Endothelial cell of umbilical vein (primary cell): Measurements from ENCODE around the gene SCN3B. TPM values are rescaled to one million over a fixed set of nuclear protein-coding genes. Genes with fewer than 3 reads are reported as not detected.
A peak's percentile ranks its signal among the peaks of the same experiment; 100 is the strongest.

ENCODE experiments used
- BruUV-seq: library from RNA; stranded (reverse); fragments of 400-500 nt; replicated peaks from 2 replicates; lab custom pipeline; 2021; lab: Mats Ljungman, UMichigan
- CTCF ChIA-PET: fragments of 300-600, 350-600 bp; sonication (Branson Sonifier 250); formaldehyde crosslinking; loops from one replicate; lab custom pipeline; 2021; ENCODE audit warnings: antibody characterized with exemption, inconsistent platforms; lab: Charles Lee
- POLR2A ChIA-PET: fragments of 300-600, 350-600 bp; sonication (Branson Sonifier 250); formaldehyde crosslinking; loops from one replicate; lab custom pipeline; 2021; ENCODE audit warnings: antibody characterized with exemption, inconsistent platforms; lab: Charles Lee
- DNase-seq: peaks from one replicate; pipeline ENCODE4 v3.0.0-alpha.2; 2011; ENCODE audit warnings: low read depth, low spot score
- FAIRE-seq: peaks from 2 replicates; lab custom pipeline; 2011; peaks lifted over from hg19 to GRCh38; lab: Jason Lieb, UNC
- H2AFZ ChIP-seq: 2 replicates; pipeline ENCODE4 v1.6.0; 2012; ENCODE audit warnings: low read depth, low read length, control low read depth, inconsistent platforms
- H3K27ac ChIP-seq: 2 replicates; pipeline ENCODE4 v1.5.1; 2011; ENCODE audit warnings: low read depth, mild to moderate bottlenecking, control low read depth, low read length, moderate library complexity; ENCODE audit not compliant: insufficient read depth
- H3K27me3 ChIP-seq, 2 experiments: 2 replicates each; pipeline versions ENCODE4 v1.6.0 to v1.6.1; 2011; ENCODE audit warnings: low read length in 2 of 2, mixed read lengths in 1 of 2; ENCODE audit not compliant: control insufficient read depth in 2 of 2, insufficient read depth in 2 of 2
- H3K36me3 ChIP-seq, 2 experiments: 2 replicates in 1 of 2; 3 replicates in 1 of 2; pipeline ENCODE4 v1.5.1; 2011; ENCODE audit warnings: low read length in 2 of 2, mild to moderate bottlenecking in 1 of 2, moderate library complexity in 1 of 2; ENCODE audit not compliant: control insufficient read depth in 2 of 2, insufficient read depth in 2 of 2; ENCODE audit errors: extremely low read depth in 1 of 2
- H3K4me1 ChIP-seq: 3 replicates; pipeline ENCODE4 v1.5.1; 2011; ENCODE audit warnings: mild to moderate bottlenecking, low read length; ENCODE audit not compliant: control insufficient read depth, insufficient read depth; ENCODE audit errors: extremely low read depth
- H3K4me2 ChIP-seq: 2 replicates; pipeline ENCODE4 v1.6.1; 2011; ENCODE audit warnings: low read length, control low read depth, mixed read lengths; ENCODE audit not compliant: insufficient read depth
- H3K4me3 ChIP-seq, 3 experiments: fragments of 200-600 bp in 1 of 3; sonication (generic), shearing (Covaris generic) in 1 of 3; replicated peaks in 1 of 3; 2 replicates each; pipeline ENCODE4 v1.5.1; 2011 to 2016; ENCODE audit warnings: control low read depth in 3 of 3, low read length in 3 of 3, mild to moderate bottlenecking in 2 of 3, inconsistent platforms in 1 of 3, low read depth in 1 of 3, moderate library complexity in 1 of 3; ENCODE audit not compliant: insufficient read depth in 1 of 3
- H3K79me2 ChIP-seq: 2 replicates; pipeline ENCODE4 v1.6.0; 2012; ENCODE audit warnings: low read length, inconsistent platforms; ENCODE audit not compliant: control insufficient read depth, insufficient read depth
- H3K9ac ChIP-seq: replicated peaks from 2 replicates; pipeline ENCODE3; 2011; ENCODE audit warnings: low read length, control low read depth; ENCODE audit not compliant: insufficient read depth; ENCODE audit errors: extremely low read depth
- H3K9me1 ChIP-seq: replicated peaks from 3 replicates; pipeline ENCODE4 v1.6.0; 2011; ENCODE audit warnings: mild to moderate bottlenecking, low read length; ENCODE audit not compliant: control insufficient read depth, insufficient read depth; ENCODE audit errors: extremely low read depth
- H3K9me3 ChIP-seq: replicated peaks from 2 replicates; pipeline ENCODE4 v1.5.1; 2012; ENCODE audit warnings: low read length, inconsistent platforms; ENCODE audit not compliant: control insufficient read depth, insufficient read depth
- H4K20me1 ChIP-seq: replicated peaks from 2 replicates; pipeline ENCODE3; 2011; ENCODE audit warnings: mild to moderate bottlenecking, low read length; ENCODE audit not compliant: control insufficient read depth, insufficient read depth; ENCODE audit errors: extremely low read depth
- CTCF ChIP-seq, 2 donors: IDR thresholded peaks; 1 replicate in 1 of 2; 2 replicates in 1 of 2; pipeline ENCODE4 v1.5.1; 2011; ENCODE audit warnings: low read length in 2 of 2, mild to moderate bottlenecking in 2 of 2, moderate library complexity in 2 of 2, control low read depth in 1 of 2, inconsistent platforms in 1 of 2, low read depth in 1 of 2; ENCODE audit not compliant: insufficient read depth in 1 of 2; ENCODE audit errors: extremely low read depth in 1 of 2
- EZH2 ChIP-seq: IDR thresholded peaks from 2 replicates; pipeline ENCODE4 v1.6.1; 2012; ENCODE audit warnings: borderline replicate concordance, low read depth, mild to moderate bottlenecking, moderate library complexity, low read length, inconsistent platforms; ENCODE audit not compliant: severe bottlenecking
- FOS ChIP-seq: IDR thresholded peaks from 2 replicates; pipeline ENCODE4 v1.6.1; 2011; ENCODE audit warnings: mild to moderate bottlenecking, low read length, moderate library complexity, borderline replicate concordance; ENCODE audit not compliant: insufficient read depth
- GATA2 ChIP-seq: IDR thresholded peaks from 2 replicates; pipeline ENCODE4 v1.7.0; 2011; ENCODE audit warnings: low read depth, mild to moderate bottlenecking, moderate library complexity, mixed read lengths, low read length; ENCODE audit not compliant: insufficient read length, insufficient read depth
- JUN ChIP-seq: IDR thresholded peaks from 2 replicates; pipeline ENCODE4 v1.6.1; 2011; ENCODE audit warnings: borderline replicate concordance, low read depth; ENCODE audit not compliant: insufficient read length, insufficient read depth
- MYC ChIP-seq: IDR thresholded peaks from one replicate; pipeline ENCODE4 v1.6.1; 2011; ENCODE audit warnings: mild to moderate bottlenecking, low read depth, low read length
- POLR2A ChIP-seq: IDR thresholded peaks from 2 replicates; pipeline ENCODE4 v1.6.1; 2012; ENCODE audit warnings: low read depth, mild to moderate bottlenecking, control low read depth, low read length
- POLR2AphosphoS5 ChIP-seq: IDR thresholded peaks from 2 replicates; pipeline ENCODE4 v1.6.1; 2012; ENCODE audit warnings: low read depth, mild to moderate bottlenecking, control low read depth, low read length, moderate library complexity; ENCODE audit not compliant: insufficient read depth
- dilution Hi-C: fragments of 300-500 bp; cut with MboI; formaldehyde crosslinking; loops from one replicate; pipeline ENCODE4 v1.15.0; 2019; ENCODE audit warnings: low sequenced_read_pairs; ENCODE audit not compliant: extremely low pct_ligation_motif_present
- intact Hi-C: fragments of 100-400 bp; cut with micrococcal nuclease; formaldehyde crosslinking; loops from one replicate; pipeline ENCODE4 v1.10.0; 2022
- polyA plus RNA-seq, 4 experiments: library from polyadenylated mRNA; depleted of rRNA in 3 of 4; stranded (reverse) in 3 of 4; unstranded in 1 of 4; fragments of >200 nt; gene quantifications; 2 replicates each; pipeline versions ENCODE4 v1.2.1 to v1.2.3, GENCODE V29; 2011 to 2012; ENCODE audit warnings: missing spikeins in 1 of 4
- total RNA-seq: library from RNA; stranded (reverse); gene quantifications from 2 replicates; pipeline ENCODE4 v1.2.3, GENCODE V29; 2021
- TF ChIP-seq, protein P1 (sequence below): IDR thresholded peaks from 2 replicates; pipeline ENCODE4 v1.6.1; 2011; ENCODE audit not compliant: insufficient read depth, insufficient read length

Gene SCN3B
- total and polyA plus RNA-seq, 2 donors (not counting 3 experiments of a cell fraction or from before 2014, with no cell fraction given), result 0.72 to 1.4 TPM

DNA sequence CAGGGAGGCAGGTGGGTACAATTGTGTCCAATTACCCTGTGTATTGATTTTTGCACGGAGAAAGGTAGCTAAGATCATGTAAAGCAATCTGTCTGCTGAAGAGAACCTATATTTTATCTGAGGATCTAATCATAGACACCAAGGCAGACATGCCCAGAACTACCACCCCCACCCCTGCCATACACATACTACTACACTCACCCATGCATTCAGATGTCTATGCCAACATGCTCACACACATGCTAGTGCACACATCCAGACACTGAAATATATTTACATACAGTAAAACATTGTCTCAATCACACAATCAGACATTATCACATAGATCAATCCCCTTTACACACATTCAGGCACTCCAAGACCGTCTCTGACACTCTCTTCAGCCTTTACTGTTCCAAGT, 1.8 kb downstream of the SCN3B start:
- intact Hi-C loops, result no loop called here
- TF ChIP-seq GATA2 (no peak), POLR2A (no peak), EZH2 (peak; percentile 6), JUN (no peak)
- BruUV-seq, result no TSS peak
- ChIA-PET CTCF (interaction anchor here (1.1 to 6.3 kb wide), 6 partner anchors 10 to 72 kb away, joined by 3 to 41 read pairs (median 6); no protein-coding TSS in a partner anchor), POLR2A (no interaction called here)
- DNase-seq (no peak), FAIRE-seq (no peak)
- Histone ChIP-seq H3K9ac (no peak overlapping the region), H3K9me1 (no peaks in the 10 kb centered on the region), H3K4me3 (no peak overlapping the region), H3K4me1 (peaks cover 6% of the 10 kb centered on the region), H3K36me3 (no peaks in the 10 kb centered on the region), H4K20me1 (no peaks in the 10 kb centered on the region), H3K27me3 (peaks cover 15 to 16% of the 10 kb centered on the region in 2 experiments), H3K27ac (no peak overlapping the region), H2AFZ (no peak overlapping the region), H3K79me2 (no peaks in the 10 kb centered on the region), H3K9me3 (no peaks in the 10 kb centered on the region), H3K4me2 (no peak overlapping the region)
- dilution Hi-C loops, result no loop called here

DNA sequence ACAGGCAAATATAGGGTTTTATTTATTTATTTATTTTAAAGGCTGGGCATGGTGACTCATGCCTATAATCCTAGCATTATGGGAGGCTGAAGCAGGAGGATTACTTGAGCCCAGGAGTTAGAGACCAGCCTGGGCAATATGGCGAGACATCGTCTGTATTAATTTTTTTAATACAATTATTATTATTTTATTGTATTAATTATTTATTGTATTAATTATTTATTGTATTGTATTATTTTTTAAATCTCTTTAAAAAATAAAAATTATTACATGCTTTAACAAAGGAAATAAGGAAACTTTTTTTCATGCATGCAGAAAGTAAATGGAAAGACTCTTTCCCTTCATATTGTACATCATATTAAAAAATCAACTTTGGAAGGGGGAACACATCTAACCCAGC, 3.5 kb downstream of the SCN3B start:
- Histone ChIP-seq H4K20me1 (no peaks in the 10 kb centered on the region), H3K4me2 (no peak overlapping the region), H3K4me3 (no peak overlapping the region), H2AFZ (no peak overlapping the region), H3K9ac (no peak overlapping the region), H3K36me3 (no peaks in the 10 kb centered on the region), H3K27ac (no peak overlapping the region), H3K9me3 (no peaks in the 10 kb centered on the region), H3K9me1 (no peaks in the 10 kb centered on the region), H3K27me3 (peaks cover 15 to 16% of the 10 kb centered on the region in 2 experiments), H3K4me1 (peaks cover 6% of the 10 kb centered on the region), H3K79me2 (no peaks in the 10 kb centered on the region)
- no peak for DNase-seq
- TF ChIP-seq FOS (no peak), GATA2 (no peak), CTCF (IDR thresholded peaks at IDR 0.05; ENCODE audit: extremely low read depth in 1 of 2, insufficient read depth in 1 of 2, low read depth in 1 of 2, low read length in 2 of 2) (no peak), JUN (no peak), EZH2 (no peak), MYC (no peak), POLR2AphosphoS5 (no peak), POLR2A (no peak)
- TF ChIP-seq, protein P1, sequence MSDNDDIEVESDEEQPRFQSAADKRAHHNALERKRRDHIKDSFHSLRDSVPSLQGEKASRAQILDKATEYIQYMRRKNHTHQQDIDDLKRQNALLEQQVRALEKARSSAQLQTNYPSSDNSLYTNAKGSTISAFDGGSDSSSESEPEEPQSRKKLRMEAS, result no peak
- no TSS peak for BruUV-seq
- ChIA-PET CTCF (interaction anchor here (1.4 to 6.3 kb wide), 4 partner anchors 8 to 56 kb away, joined by 3 to 41 read pairs (median 16); no protein-coding TSS in a partner anchor), POLR2A (no interaction called here)
- intact Hi-C loops (no loop called here), dilution Hi-C loops (no loop called here)
- FAIRE-seq, result no peak
